HUES48 (cell line): Measurements from ENCODE around the gene D2HGDH.

ENCODE experiments used
- H3K27ac ChIP-seq: one replicate; pipeline ENCODE4 v1.7.0; 2013; ENCODE audit warnings: low read depth, low read length, inconsistent platforms
- H3K27me3 ChIP-seq: 2 replicates; pipeline ENCODE4 v1.6.1; 2013; ENCODE audit warnings: mild to moderate bottlenecking, low read length; ENCODE audit not compliant: control insufficient read depth, insufficient read depth
- H3K36me3 ChIP-seq: 2 replicates; pipeline ENCODE4 v1.6.1; 2013; ENCODE audit warnings: low read length; ENCODE audit not compliant: control insufficient read depth, insufficient read depth
- H3K4me1 ChIP-seq: 2 replicates; pipeline ENCODE4 v1.6.1; 2013; ENCODE audit warnings: mild to moderate bottlenecking, low read length; ENCODE audit not compliant: control insufficient read depth, insufficient read depth
- H3K4me3 ChIP-seq: 2 replicates; pipeline ENCODE4 v1.5.1; 2013; ENCODE audit warnings: mild to moderate bottlenecking, low read depth, low read length
- H3K9ac ChIP-seq: 2 replicates; pipeline ENCODE4 v1.6.1; 2013; ENCODE audit warnings: mild to moderate bottlenecking, low read depth, low read length, moderate library complexity
- H3K9me3 ChIP-seq: 2 replicates; pipeline ENCODE4 v1.6.1; 2013; ENCODE audit warnings: low read length; ENCODE audit not compliant: control insufficient read depth, insufficient read depth

D2HGDH gene

DNA sequence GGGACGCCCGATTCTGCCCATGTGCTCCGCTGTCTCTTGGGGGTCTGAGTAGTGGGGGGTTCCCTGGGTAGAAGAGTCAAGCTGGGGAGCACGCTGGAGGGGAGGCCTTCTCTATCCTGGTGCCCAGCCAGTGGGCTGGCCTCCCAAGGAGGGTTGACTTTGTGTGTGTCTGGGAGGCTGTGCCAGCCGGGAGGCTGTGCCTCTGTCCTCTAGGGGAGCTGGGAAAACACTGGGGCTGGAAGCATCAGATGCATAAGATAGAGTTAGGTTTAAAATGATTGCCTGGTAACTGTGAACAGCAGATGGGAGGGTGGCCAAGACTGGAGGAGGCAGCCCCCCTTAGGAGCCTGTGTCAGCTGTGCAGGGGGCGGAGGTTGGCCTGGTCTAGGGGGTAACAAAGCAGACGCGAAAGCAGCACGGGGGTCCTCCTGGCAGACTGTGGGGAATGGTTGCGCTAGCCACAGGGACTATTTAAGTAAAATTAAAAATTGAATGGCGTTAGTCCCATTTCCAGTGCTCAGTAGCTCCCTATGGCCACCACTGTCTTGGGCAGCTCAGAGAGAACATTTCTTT is 31.3 kb upstream of the D2HGDH start:
- H3K36me3 ChIP-seq, result peaks cover 35% of the 10 kb centered on the region
- H3K27ac ChIP-seq, result peak overlapping the region; percentile 78
- no peaks in the 10 kb centered on the region for H3K27me3 ChIP-seq
- H3K9me3 ChIP-seq, result no peaks in the 10 kb centered on the region
- H3K4me3 ChIP-seq, result peak overlapping the region; percentile 68
- peak overlapping the region; percentile 30; the same call in 1 of the 2 replicates for H3K9ac ChIP-seq
- peaks cover 6% of the 10 kb centered on the region; the same call in 1 of the 2 replicates for H3K4me1 ChIP-seq

DNA sequence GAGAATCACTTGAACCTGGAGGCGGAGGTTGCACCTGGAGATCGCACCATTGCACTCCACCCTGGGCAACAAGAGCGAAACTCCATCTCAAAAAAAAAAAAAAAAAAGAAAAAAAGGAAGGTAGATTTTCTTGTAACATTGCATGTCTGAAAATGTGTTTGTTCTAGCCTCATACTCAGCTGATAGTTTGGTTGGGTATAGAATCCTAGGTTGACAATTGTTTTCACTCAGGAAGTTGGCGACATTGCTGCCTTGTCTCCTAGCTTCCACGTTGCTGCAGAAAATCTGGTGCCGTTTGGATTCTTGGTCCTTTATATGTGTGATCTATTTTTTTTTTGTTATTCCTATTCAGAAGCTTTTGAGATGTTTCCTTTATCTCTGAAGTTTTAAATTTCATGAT is 27.9 kb upstream of the D2HGDH start:
- no peak overlapping the region for H3K9ac ChIP-seq
- H3K27ac ChIP-seq, result no peak overlapping the region
- peaks cover 67% of the 10 kb centered on the region for H3K36me3 ChIP-seq
- H3K4me3 ChIP-seq, result no peak overlapping the region
- no peaks in the 10 kb centered on the region for H3K9me3 ChIP-seq
- H3K4me1 ChIP-seq, result peaks cover 6% of the 10 kb centered on the region; the same call in 1 of the 2 replicates
- no peaks in the 10 kb centered on the region for H3K27me3 ChIP-seq

GRCh38 chr2:241708879-241709278 is 25.6 kb upstream of the D2HGDH start:
- Histone ChIP-seq H3K4me3 (no peak overlapping the region), H3K4me1 (no peaks in the 10 kb centered on the region), H3K27me3 (no peaks in the 10 kb centered on the region), H3K9ac (no peak overlapping the region), H3K36me3 (peaks cover 84% of the 10 kb centered on the region), H3K9me3 (no peaks in the 10 kb centered on the region), H3K27ac (no peak overlapping the region)

DNA sequence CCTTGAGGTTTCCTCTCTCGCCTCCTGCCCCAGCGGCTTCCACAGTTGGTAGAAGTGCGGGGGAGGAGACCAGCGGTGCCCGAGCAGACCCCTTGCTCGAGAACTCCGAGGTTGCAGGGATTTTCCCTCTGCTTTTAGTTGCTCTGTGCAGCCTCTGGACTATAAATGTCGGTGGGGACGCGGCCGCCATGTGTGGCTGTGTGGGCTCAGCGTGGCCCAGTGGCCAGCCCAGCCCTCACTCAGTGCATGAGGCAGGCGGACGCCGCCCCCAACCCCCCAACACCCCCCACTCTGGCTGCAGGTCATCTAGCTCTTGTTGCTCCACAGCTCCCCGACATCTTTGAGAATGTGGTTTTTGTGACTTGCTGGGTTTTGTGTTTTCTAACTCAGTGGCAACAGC is 15.3 kb upstream of the D2HGDH start:
- no peaks in the 10 kb centered on the region for H3K4me1 ChIP-seq
- no peak overlapping the region for H3K4me3 ChIP-seq
- H3K27me3 ChIP-seq, result no peaks in the 10 kb centered on the region
- no peak overlapping the region for H3K9ac ChIP-seq
- H3K36me3 ChIP-seq, result peaks cover 81% of the 10 kb centered on the region
- H3K9me3 ChIP-seq, result peaks cover 13% of the 10 kb centered on the region
- H3K27ac ChIP-seq, result no peak overlapping the region

DNA sequence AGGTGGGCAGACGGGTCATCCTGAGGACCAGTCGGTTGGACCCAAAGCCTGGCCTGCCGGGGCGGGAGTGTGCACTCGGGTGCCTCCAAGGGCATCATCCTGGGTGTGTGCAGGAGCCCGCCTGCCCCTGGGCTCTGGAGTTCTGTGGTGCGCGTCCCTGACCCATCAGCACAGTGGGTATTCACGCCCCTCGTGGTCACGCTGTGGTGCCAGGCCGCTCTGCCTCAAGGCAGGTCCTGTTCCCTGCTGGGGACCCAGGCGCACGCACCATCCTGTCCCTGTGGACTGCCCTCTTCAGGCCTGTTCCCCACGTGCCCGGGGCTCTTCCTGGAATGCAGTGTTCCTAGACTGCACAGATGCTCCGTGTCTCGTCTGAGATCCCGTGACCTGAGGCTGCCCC is 14.3 kb upstream of the D2HGDH start:
- no peaks in the 10 kb centered on the region for H3K27me3 ChIP-seq
- no peak overlapping the region for H3K9ac ChIP-seq
- H3K4me1 ChIP-seq, result no peaks in the 10 kb centered on the region
- no peak overlapping the region for H3K4me3 ChIP-seq
- H3K9me3 ChIP-seq, result peaks cover 13% of the 10 kb centered on the region
- peaks cover 79% of the 10 kb centered on the region for H3K36me3 ChIP-seq
- H3K27ac ChIP-seq, result no peak overlapping the region

GRCh38 chr2:241720560-241720959 is 13.9 kb upstream of the D2HGDH start:
- H3K27me3 ChIP-seq, result no peaks in the 10 kb centered on the region
- H3K4me3 ChIP-seq, result no peak overlapping the region
- no peak overlapping the region for H3K27ac ChIP-seq
- H3K9ac ChIP-seq, result no peak overlapping the region
- no peaks in the 10 kb centered on the region for H3K4me1 ChIP-seq
- H3K9me3 ChIP-seq, result peaks cover 13% of the 10 kb centered on the region
- H3K36me3 ChIP-seq, result peaks cover 81% of the 10 kb centered on the region

DNA sequence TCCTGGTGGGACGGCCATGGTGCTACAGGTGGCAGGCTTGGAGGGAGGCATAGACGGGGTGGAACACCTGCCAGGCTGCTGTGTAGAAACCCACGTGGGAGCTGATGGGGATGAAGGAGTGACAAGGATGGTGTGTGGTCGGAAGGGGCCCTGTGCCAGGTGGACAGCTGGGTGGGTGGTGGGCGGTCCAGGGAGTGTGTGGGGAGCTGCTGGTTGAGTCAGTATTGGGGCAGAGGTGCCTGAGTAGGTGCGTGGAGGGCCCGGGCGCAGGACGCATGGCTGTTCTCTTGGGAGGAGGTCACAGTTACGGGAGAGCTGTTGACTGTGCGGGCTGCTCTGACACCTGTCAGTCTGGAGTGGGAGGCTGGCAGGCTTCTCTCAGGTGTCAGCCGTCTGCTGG is 12.6 kb upstream of the D2HGDH start:
- peaks cover 77% of the 10 kb centered on the region for H3K36me3 ChIP-seq
- no peaks in the 10 kb centered on the region for H3K27me3 ChIP-seq
- no peaks in the 10 kb centered on the region for H3K4me1 ChIP-seq
- H3K4me3 ChIP-seq, result no peak overlapping the region
- peaks cover 13% of the 10 kb centered on the region for H3K9me3 ChIP-seq
- no peak overlapping the region for H3K9ac ChIP-seq
- H3K27ac ChIP-seq, result no peak overlapping the region

GRCh38 chr2:241722896-241723454 is 11.5 kb upstream of the D2HGDH start:
- Histone ChIP-seq H3K9ac (no peak overlapping the region), H3K36me3 (peaks cover 75% of the 10 kb centered on the region), H3K9me3 (peaks cover 13% of the 10 kb centered on the region), H3K27me3 (no peaks in the 10 kb centered on the region), H3K4me3 (no peak overlapping the region), H3K4me1 (no peaks in the 10 kb centered on the region), H3K27ac (no peak overlapping the region)

GRCh38 chr2:241724259-241724974 is 10.0 kb upstream of the D2HGDH start:
- H3K4me1 ChIP-seq, result no peaks in the 10 kb centered on the region
- peaks cover 70% of the 10 kb centered on the region for H3K36me3 ChIP-seq
- peaks cover 13% of the 10 kb centered on the region for H3K9me3 ChIP-seq
- H3K27me3 ChIP-seq, result no peaks in the 10 kb centered on the region
- no peak overlapping the region for H3K4me3 ChIP-seq
- no peak overlapping the region for H3K27ac ChIP-seq
- no peak overlapping the region for H3K9ac ChIP-seq

DNA sequence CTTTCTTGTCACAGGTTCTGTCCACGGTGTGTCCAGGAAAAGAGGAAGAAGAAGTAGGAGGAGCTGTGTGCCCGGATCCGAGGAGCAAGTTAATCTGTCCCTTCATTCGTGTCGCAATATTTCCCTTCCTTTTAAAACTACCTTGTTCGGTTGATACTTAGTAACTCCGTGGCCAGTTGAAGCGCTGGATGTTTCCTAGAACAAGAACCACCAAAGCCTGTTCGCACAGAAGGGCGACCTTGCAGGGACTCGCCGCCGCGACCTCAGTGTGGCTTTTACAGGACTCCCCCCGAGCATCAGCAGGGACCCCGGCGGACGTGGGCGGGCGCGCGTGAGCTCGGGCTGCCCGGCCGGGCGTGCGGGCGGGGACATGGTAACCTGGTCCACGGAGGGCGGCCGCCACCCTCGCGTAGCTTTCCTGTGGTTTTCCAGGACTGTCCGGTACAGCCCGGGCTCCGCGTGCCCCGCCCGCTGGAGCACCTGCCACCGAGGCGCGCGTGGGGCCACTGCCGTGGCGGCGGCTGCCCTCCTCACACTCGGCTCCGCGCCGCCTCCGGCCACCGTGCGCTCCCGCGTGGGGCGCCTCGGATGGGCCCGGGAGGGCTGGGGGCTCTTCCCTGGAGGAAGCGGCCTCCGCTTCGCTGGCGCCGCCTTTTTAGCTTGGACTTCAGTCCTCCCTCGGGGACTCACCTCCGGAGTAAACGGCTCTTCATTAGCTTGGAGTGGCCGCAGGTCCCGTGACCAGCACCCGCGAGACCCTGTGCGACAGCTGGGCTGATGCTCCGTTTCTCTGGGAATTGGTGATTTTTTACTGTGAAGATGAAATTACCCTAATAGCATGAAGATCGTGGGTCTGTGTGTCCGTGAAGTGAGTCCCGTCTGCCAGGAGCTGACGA is 9.2 kb upstream of the D2HGDH start:
- no peaks in the 10 kb centered on the region for H3K27me3 ChIP-seq
- H3K9ac ChIP-seq, result no peak overlapping the region
- H3K27ac ChIP-seq, result no peak overlapping the region
- peaks cover 13% of the 10 kb centered on the region for H3K9me3 ChIP-seq
- H3K4me1 ChIP-seq, result no peaks in the 10 kb centered on the region
- H3K36me3 ChIP-seq, result peaks cover 62% of the 10 kb centered on the region
- H3K4me3 ChIP-seq, result no peak overlapping the region
